KMS-11 (cell line): ENCODE measurements around the gene PTGER3.

Experiments
- H2AFZ ChIP-seq: fragments of 200-600 bp; sonication (generic); 2 replicates; pipeline ENCODE4 v1.6.1; 2016; ENCODE audit warnings: antibody characterized with exemption, mixed run types, low read depth
- H3K27ac ChIP-seq: fragments of 200-600 bp; sonication (generic); 2 replicates; pipeline ENCODE4 v1.6.1; 2016; ENCODE audit warnings: mild to moderate bottlenecking, mixed run types
- H3K27me3 ChIP-seq: fragments of 200-600 bp; sonication (generic); 2 replicates; pipeline ENCODE4 v1.6.1; 2017; ENCODE audit warnings: mild to moderate bottlenecking, low read depth, mixed run types, moderate library complexity; ENCODE audit not compliant: insufficient read depth
- H3K36me3 ChIP-seq: fragments of 200-600 bp; sonication (generic); 2 replicates; pipeline ENCODE4 v1.6.1; 2017; ENCODE audit warnings: mild to moderate bottlenecking, mixed run types; ENCODE audit not compliant: insufficient read depth
- H3K4me1 ChIP-seq: fragments of 200-600 bp; sonication (generic); 2 replicates; pipeline ENCODE4 v1.6.1; 2016; ENCODE audit warnings: mild to moderate bottlenecking, low read depth, mixed run types; ENCODE audit not compliant: poor library complexity, severe bottlenecking
- H3K4me2 ChIP-seq: fragments of 200-600 bp; sonication (generic); 2 replicates; pipeline ENCODE4 v1.7.0; 2016; ENCODE audit warnings: mild to moderate bottlenecking, mixed run types
- H3K4me3 ChIP-seq: fragments of 200-600 bp; sonication (generic); IDR thresholded peaks from 2 replicates; pipeline ENCODE4 v1.6.1; 2017; ENCODE audit warnings: low read depth, low read length, mixed read lengths; ENCODE audit not compliant: insufficient read depth
- H3K79me2 ChIP-seq: fragments of 200-600 bp; sonication (generic); 2 replicates; pipeline ENCODE4 v1.6.1; 2016; ENCODE audit warnings: low read depth, mixed run types; ENCODE audit not compliant: insufficient read depth
- H3K9ac ChIP-seq: fragments of 200-600 bp; sonication (generic); 2 replicates; pipeline ENCODE4 v1.6.1; 2016; ENCODE audit warnings: mild to moderate bottlenecking, mixed run types
- H4K20me1 ChIP-seq: fragments of 200-600 bp; sonication (generic); 2 replicates; pipeline ENCODE4 v1.6.1; 2016; ENCODE audit warnings: mild to moderate bottlenecking, mixed run types; ENCODE audit not compliant: insufficient read depth
- TF ChIP-seq, protein P1 (sequence below): fragments of 200-600 bp; sonication (generic); conservative IDR thresholded peaks from 2 replicates; pipeline ENCODE4 v1.6.1; 2017; ENCODE audit warnings: low read depth, mild to moderate bottlenecking, antibody characterized with exemption, low read length, moderate library complexity, mixed read lengths

PTGER3 gene

GRCh38 chr1:71037829-71038620 is 9.6 kb downstream of the PTGER3 start:
- Histone ChIP-seq H3K79me2 (no peaks in the 10 kb centered on the region), H2AFZ (no peak overlapping the region), H3K4me1 (no peaks in the 10 kb centered on the region), H3K36me3 (no peaks in the 10 kb centered on the region), H4K20me1 (no peaks in the 10 kb centered on the region), H3K9ac (no peak overlapping the region), H3K4me3 (no peak overlapping the region), H3K4me2 (no peak overlapping the region), H3K27me3 (no peaks in the 10 kb centered on the region), H3K27ac (no peak overlapping the region)
- TF ChIP-seq, protein P1, sequence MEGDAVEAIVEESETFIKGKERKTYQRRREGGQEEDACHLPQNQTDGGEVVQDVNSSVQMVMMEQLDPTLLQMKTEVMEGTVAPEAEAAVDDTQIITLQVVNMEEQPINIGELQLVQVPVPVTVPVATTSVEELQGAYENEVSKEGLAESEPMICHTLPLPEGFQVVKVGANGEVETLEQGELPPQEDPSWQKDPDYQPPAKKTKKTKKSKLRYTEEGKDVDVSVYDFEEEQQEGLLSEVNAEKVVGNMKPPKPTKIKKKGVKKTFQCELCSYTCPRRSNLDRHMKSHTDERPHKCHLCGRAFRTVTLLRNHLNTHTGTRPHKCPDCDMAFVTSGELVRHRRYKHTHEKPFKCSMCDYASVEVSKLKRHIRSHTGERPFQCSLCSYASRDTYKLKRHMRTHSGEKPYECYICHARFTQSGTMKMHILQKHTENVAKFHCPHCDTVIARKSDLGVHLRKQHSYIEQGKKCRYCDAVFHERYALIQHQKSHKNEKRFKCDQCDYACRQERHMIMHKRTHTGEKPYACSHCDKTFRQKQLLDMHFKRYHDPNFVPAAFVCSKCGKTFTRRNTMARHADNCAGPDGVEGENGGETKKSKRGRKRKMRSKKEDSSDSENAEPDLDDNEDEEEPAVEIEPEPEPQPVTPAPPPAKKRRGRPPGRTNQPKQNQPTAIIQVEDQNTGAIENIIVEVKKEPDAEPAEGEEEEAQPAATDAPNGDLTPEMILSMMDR: no peak

DNA sequence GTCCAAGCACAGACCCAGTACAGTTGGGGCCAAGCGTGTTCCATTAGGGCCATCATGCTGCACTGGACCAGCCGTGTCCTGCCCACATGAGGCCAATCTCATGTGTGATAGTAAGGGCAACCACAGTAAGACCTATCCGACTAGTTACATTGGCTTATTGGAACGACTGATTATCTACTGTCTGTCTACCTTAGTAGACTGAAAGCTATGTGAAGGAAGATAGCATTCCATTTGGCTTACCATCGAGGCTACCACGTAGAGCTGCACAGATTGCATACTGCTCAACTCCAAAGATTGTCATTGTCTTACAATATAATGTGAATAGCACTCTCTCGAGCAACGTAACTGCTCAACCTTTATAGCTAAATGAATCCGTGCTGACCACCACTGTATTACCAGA is 10.6 kb downstream of the PTGER3 start:
- no peak overlapping the region for H3K4me3 ChIP-seq
- no peaks in the 10 kb centered on the region for H4K20me1 ChIP-seq
- no peak overlapping the region for H3K27ac ChIP-seq
- no peaks in the 10 kb centered on the region for H3K4me1 ChIP-seq
- H3K36me3 ChIP-seq: no peaks in the 10 kb centered on the region
- TF ChIP-seq, protein P1: no peak
- H3K9ac ChIP-seq: no peak overlapping the region
- no peak overlapping the region for H2AFZ ChIP-seq
- no peaks in the 10 kb centered on the region for H3K79me2 ChIP-seq
- no peak overlapping the region for H3K4me2 ChIP-seq
- no peaks in the 10 kb centered on the region for H3K27me3 ChIP-seq

- Histone ChIP-seq H3K4me3 (no peak overlapping the region), H4K20me1 (no peaks in the 10 kb centered on the region), H3K27ac (no peak overlapping the region), H3K9ac (no peak overlapping the region), H3K36me3 (no peaks in the 10 kb centered on the region), H2AFZ (no peak overlapping the region), H3K79me2 (no peaks in the 10 kb centered on the region), H3K4me2 (no peak overlapping the region), H3K27me3 (no peaks in the 10 kb centered on the region), H3K4me1 (no peaks in the 10 kb centered on the region)
- TF ChIP-seq, protein P1: no peak
These were observed 14.5 kb downstream of the PTGER3 start for GRCh38 chr1:71033136-71033535.

DNA sequence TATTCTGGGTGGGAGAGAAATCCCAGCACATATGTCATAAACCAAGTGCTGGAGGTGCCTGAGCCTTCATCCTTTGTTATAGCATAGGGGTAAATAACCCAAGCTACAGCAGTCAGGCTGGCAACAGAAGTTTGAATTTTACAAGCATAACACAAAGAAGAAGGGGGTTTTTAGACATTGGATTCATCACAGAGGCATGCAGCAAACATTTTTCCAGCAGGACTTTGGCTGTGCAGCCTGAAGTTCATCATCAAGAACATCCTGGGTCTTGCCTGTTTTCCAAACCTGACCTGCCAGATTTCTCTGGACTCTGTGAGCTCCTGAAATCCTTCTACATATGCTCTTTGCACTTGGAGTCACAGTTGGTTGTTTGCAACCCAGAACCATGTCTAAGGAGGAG is 16.2 kb downstream of the PTGER3 start:
- Histone ChIP-seq H3K27ac (no peak overlapping the region), H3K36me3 (no peaks in the 10 kb centered on the region), H3K4me3 (no peak overlapping the region), H2AFZ (no peak overlapping the region), H3K9ac (no peak overlapping the region), H3K79me2 (no peaks in the 10 kb centered on the region), H4K20me1 (no peaks in the 10 kb centered on the region), H3K4me1 (no peaks in the 10 kb centered on the region), H3K27me3 (no peaks in the 10 kb centered on the region), H3K4me2 (no peak overlapping the region)
- TF ChIP-seq, protein P1: no peak
